Suprapubic skin (tissue), 3 donors: ENCODE results near the gene SACS.

Experiments
- CTCF ChIP-seq, 2 donors: fragments of 200-600 bp in 1 of 2; fragments of 450-650 bp in 1 of 2; sonication (generic) in 1 of 2; IDR thresholded peaks; one replicate each; pipeline ENCODE4 v1.5.1; 2016 to 2019; ENCODE audit warnings: antibody characterized with exemption in 2 of 2, mild to moderate bottlenecking in 1 of 2, moderate library complexity in 1 of 2
- EP300 ChIP-seq: sonication (generic); formaldehyde crosslinking; IDR thresholded peaks from one replicate; pipeline ENCODE4 v1.6.1; 2017; ENCODE audit warnings: antibody characterized with exemption

GRCh38 chr13:23411220-23411619, 22.3 kb downstream of the SACS start:
- TF ChIP-seq CTCF (IDR thresholded peaks at IDR 0.05) (no peak), EP300 (no peak)
